HepG2 (cell line): ENCODE data around the gene AP1M2. TPM values are rescaled to one million over a fixed set of nuclear protein-coding genes. Genes with fewer than 3 reads are reported as not detected.
A peak's percentile ranks its signal among the peaks of the same experiment; 100 is the strongest.

Experiments used
- AGO2 ChIP-seq: fragments of 200-400 bp; formaldehyde crosslinking; optimal IDR thresholded peaks from 2 replicates; pipeline ENCODE3; 2017; ENCODE audit warnings: mild to moderate bottlenecking, low read depth, low read length, moderate library complexity
- BRCA1 ChIP-seq: sonication (generic); formaldehyde crosslinking; IDR thresholded peaks from 2 replicates; pipeline ENCODE4 v1.4.0; 2020; ENCODE audit warnings: missing genetic modification reagents
- EP300 ChIP-seq, 3 experiments: sonication (generic) in 1 of 3; formaldehyde crosslinking in 1 of 3; IDR thresholded peaks; 2 replicates each; pipeline versions ENCODE4 v1.5.1 to v1.6.1; 2011 to 2020; ENCODE audit warnings: low read depth in 2 of 3, low read length in 2 of 3, borderline replicate concordance in 1 of 3, improper control_type of control experiment in 1 of 3, mild to moderate bottlenecking in 1 of 3, missing genetic modification reagents in 1 of 3, moderate library complexity in 1 of 3
- MAFG ChIP-seq: sonication (generic); formaldehyde crosslinking; IDR thresholded peaks from 2 replicates; pipeline ENCODE4 v1.5.1; 2020; ENCODE audit warnings: mild to moderate bottlenecking, missing genetic modification reagents
- NFYC ChIP-seq: IDR thresholded peaks from 2 replicates; pipeline ENCODE4 v1.6.1; 2016; ENCODE audit warnings: missing genetic modification reagents, missing compliant biosample characterization
- POLR2A ChIP-seq, 2 experiments: IDR thresholded peaks; 2 replicates each; pipeline ENCODE4 v1.6.1; 2011; ENCODE audit warnings: low read depth in 2 of 2, low read length in 2 of 2, mild to moderate bottlenecking in 1 of 2, moderate library complexity in 1 of 2; ENCODE audit not compliant: insufficient read depth in 1 of 2
- REPIN1 ChIP-seq: sonication (generic); formaldehyde crosslinking; IDR thresholded peaks from 2 replicates; pipeline ENCODE4 v1.8.0; 2022; ENCODE audit warnings: missing genetic modification reagents, low read depth, mild to moderate bottlenecking, borderline replicate concordance
- ZNF124 ChIP-seq: sonication (generic); formaldehyde crosslinking; IDR thresholded peaks from 2 replicates; pipeline ENCODE4 v1.4.0; 2020; ENCODE audit warnings: missing genetic modification reagents
- ZNF382 ChIP-seq: sonication (generic); formaldehyde crosslinking; IDR thresholded peaks from 2 replicates; pipeline ENCODE4 v1.5.0; 2020; ENCODE audit warnings: missing genetic modification reagents, mild to moderate bottlenecking, borderline replicate concordance
- polyA plus RNA-seq, 8 experiments: library from polyadenylated mRNA; depleted of rRNA in 3 of 8; stranded (reverse) in 7 of 8; unstranded in 1 of 8; fragments of >200 nt; fragmentation: Illumina TruSeq in 4 of 8; extraction: Trizol in 4 of 8; gene quantifications; 2 replicates each; pipeline versions ENCODE4 v1.2.1 to v1.2.3, GENCODE V29; 2011 to 2016; ENCODE audit warnings: low read depth in 4 of 8, missing spikeins in 1 of 8, mixed read lengths in 1 of 8; ENCODE audit not compliant: insufficient read depth in 1 of 8
- total RNA-seq, 5 experiments: library from RNA; depleted of rRNA; stranded (reverse); fragments of >200 nt; fragmentation: Illumina TruSeq; extraction: Trizol; gene quantifications; 2 replicates each; pipeline ENCODE4 v1.2.3, GENCODE V29; 2016; ENCODE audit warnings: low read depth in 1 of 5
- TF ChIP-seq, protein P1 (sequence below): sonication (generic); formaldehyde crosslinking; IDR thresholded peaks from 2 replicates; pipeline ENCODE4 v1.4.0; 2020; ENCODE audit warnings: mild to moderate bottlenecking, missing genetic modification reagents, borderline replicate concordance
- TF ChIP-seq, protein P2 (sequence below): sonication (generic); formaldehyde crosslinking; IDR thresholded peaks from 2 replicates; pipeline ENCODE4 v1.5.1; 2020; ENCODE audit warnings: mild to moderate bottlenecking, missing genetic modification reagents, moderate library complexity

Gene AP1M2
- total and polyA plus RNA-seq, 2 of the 13 experiments (the other 11 are each of a cell fraction or from before 2014, with no cell fraction given) = 6.3 to 76.8 TPM

DNA sequence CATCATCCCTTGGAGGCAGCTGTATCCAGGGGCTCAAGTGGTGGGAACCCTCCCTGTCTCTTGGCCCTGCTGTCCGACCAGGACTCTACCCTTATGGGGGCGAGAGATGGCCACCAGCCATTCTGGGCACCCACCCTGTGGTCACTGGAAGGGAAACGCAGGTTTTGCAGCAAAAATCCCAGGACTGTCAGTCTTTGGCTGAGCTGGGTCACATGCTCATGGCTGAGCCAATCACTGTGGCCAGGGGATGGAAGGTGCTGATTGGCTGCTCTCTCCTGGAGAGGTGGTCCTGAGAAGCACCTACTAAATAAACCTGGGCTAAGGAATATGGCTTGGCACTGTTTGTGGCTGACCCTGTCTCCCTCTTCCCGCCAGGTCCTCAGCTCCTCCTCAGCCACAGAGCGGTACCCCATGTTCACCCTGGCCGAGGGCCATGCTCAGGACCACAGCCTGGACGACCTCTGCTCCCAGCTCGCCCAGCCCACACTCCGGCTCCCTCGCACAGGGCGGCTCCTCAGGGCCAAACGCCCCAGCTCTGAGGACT is 34.5 kb downstream of the AP1M2 start (continued):
- TF ChIP-seq EP300 (IDR thresholded peaks at IDR 0.05; ENCODE audit: low read depth in 2 of 2, low read length in 2 of 2) (no peak), EP300 (CRISPR knock-in tag; IDR thresholded peaks at IDR 0.05; ENCODE audit: borderline replicate concordance) (no peak), POLR2A (IDR thresholded peaks at IDR 0.05; ENCODE audit: insufficient read depth in 1 of 2, low read depth in 2 of 2, low read length in 2 of 2) (peak in 1 of 2 experiments; percentile 40; a peak in 1 of 4 replicates), ZNF382 (CRISPR knock-in tag) (no peak), NFYC (CRISPR knock-in tag) (peak; percentile 76), REPIN1 (no peak), BRCA1 (CRISPR knock-in tag) (no peak), MAFG (no peak), AGO2 (peak; percentile 82), ZNF124 (CRISPR knock-in tag) (no peak)
- TF ChIP-seq, protein P1, sequence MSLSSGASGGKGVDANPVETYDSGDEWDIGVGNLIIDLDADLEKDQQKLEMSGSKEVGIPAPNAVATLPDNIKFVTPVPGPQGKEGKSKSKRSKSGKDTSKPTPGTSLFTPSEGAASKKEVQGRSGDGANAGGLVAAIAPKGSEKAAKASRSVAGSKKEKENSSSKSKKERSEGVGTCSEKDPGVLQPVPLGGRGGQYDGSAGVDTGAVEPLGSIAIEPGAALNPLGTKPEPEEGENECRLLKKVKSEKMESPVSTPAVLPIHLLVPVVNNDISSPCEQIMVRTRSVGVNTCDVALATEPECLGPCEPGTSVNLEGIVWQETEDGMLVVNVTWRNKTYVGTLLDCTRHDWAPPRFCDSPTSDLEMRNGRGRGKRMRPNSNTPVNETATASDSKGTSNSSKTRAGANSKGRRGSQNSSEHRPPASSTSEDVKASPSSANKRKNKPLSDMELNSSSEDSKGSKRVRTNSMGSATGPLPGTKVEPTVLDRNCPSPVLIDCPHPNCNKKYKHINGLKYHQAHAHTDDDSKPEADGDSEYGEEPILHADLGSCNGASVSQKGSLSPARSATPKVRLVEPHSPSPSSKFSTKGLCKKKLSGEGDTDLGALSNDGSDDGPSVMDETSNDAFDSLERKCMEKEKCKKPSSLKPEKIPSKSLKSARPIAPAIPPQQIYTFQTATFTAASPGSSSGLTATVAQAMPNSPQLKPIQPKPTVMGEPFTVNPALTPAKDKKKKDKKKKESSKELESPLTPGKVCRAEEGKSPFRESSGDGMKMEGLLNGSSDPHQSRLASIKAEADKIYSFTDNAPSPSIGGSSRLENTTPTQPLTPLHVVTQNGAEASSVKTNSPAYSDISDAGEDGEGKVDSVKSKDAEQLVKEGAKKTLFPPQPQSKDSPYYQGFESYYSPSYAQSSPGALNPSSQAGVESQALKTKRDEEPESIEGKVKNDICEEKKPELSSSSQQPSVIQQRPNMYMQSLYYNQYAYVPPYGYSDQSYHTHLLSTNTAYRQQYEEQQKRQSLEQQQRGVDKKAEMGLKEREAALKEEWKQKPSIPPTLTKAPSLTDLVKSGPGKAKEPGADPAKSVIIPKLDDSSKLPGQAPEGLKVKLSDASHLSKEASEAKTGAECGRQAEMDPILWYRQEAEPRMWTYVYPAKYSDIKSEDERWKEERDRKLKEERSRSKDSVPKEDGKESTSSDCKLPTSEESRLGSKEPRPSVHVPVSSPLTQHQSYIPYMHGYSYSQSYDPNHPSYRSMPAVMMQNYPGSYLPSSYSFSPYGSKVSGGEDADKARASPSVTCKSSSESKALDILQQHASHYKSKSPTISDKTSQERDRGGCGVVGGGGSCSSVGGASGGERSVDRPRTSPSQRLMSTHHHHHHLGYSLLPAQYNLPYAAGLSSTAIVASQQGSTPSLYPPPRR (CRISPR knock-in tag) = no peak
- TF ChIP-seq, protein P2, sequence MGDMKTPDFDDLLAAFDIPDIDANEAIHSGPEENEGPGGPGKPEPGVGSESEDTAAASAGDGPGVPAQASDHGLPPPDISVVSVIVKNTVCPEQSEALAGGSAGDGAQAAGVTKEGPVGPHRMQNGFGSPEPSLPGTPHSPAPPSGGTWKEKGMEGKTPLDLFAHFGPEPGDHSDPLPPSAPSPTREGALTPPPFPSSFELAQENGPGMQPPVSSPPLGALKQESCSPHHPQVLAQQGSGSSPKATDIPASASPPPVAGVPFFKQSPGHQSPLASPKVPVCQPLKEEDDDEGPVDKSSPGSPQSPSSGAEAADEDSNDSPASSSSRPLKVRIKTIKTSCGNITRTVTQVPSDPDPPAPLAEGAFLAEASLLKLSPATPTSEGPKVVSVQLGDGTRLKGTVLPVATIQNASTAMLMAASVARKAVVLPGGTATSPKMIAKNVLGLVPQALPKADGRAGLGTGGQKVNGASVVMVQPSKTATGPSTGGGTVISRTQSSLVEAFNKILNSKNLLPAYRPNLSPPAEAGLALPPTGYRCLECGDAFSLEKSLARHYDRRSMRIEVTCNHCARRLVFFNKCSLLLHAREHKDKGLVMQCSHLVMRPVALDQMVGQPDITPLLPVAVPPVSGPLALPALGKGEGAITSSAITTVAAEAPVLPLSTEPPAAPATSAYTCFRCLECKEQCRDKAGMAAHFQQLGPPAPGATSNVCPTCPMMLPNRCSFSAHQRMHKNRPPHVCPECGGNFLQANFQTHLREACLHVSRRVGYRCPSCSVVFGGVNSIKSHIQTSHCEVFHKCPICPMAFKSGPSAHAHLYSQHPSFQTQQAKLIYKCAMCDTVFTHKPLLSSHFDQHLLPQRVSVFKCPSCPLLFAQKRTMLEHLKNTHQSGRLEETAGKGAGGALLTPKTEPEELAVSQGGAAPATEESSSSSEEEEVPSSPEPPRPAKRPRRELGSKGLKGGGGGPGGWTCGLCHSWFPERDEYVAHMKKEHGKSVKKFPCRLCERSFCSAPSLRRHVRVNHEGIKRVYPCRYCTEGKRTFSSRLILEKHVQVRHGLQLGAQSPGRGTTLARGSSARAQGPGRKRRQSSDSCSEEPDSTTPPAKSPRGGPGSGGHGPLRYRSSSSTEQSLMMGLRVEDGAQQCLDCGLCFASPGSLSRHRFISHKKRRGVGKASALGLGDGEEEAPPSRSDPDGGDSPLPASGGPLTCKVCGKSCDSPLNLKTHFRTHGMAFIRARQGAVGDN (CRISPR knock-in tag) = peak; percentile 19; the same call in 1 of the 2 replicates
